ENCODE results near the gene SMG7.

SMG7 gene

DNA sequence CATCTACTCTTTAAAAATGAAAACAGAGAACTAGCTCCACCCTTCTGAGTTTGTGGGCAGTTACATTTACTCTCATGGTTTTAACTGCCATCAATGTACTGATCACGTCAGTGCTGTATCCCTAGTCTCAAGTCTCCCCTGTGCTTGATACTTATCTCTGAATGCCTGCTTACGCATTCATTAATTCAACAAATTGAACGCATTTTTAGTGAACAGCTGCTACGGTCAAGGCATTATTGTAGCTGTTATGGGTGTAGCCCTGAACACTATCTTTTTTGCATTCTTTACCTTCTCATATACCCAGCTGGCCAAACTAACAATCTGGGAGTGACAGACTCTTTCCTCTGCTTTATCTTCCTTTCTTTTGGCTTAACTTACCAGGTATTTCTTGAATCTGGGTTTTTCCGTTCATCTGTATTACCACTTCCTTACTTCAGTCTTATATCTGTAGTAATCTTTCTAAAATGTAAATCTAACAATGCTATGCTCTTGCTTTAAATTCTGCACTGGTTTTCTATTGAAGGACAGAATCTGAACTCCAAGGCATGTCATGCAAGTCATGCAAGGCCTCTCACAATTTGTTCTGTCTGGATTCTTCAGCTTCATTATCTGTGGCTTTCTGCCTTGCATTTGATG lies 33.3 kb downstream of the SMG7 start:
- DNase-seq (ENCODE audit: extremely low read depth in 1 of 2, low read depth in 1 of 2), result no peak

GRCh38 chr1:183506561-183506960 lies 34.3 kb downstream of the SMG7 start:
- no peak for DNase-seq (ENCODE audit: extremely low read depth in 1 of 2, low read depth in 1 of 2)

DNA sequence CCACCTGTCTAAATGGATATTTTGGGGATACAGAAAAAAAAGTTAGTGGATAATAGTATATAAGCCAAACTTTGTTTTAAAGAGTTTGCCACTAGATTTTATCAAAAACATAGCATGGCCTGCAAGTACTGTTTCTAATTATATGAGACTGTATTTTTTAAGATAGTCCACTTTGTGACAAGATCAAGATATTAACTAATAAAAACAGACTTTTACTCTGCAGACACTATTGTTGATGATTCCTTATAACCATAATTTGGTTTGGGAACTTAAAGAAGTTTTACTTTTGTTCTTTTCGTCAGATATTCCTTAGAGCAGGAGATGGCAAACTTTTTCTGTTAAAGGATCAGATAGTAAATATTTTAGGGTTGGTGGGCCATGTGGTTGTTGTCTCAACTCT lies 36.4 kb downstream of the SMG7 start:
- DNase-seq (ENCODE audit: extremely low read depth in 1 of 2, low read depth in 1 of 2), result no peak

DNA sequence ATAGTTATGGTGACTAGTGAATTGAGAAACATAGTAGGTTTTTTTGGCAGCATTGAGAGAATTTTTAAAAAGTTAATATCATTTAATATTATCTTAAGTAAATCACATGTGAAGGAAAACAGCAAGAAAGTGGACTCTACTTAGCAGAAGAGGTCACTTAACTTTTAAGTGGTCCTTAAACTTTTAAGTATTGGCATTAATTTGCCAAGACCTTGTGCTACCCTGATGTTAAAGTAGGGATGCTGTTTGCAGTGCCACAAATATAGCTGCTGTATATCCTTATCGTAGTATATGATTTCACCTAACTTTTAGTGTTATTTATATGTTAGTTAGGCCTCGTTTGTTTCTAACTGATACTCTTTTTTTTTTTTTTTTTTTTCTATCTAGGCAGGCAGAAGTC lies 40.2 kb downstream of the SMG7 start:
- no peak for DNase-seq (ENCODE audit: extremely low read depth in 1 of 2, low read depth in 1 of 2)

DNA sequence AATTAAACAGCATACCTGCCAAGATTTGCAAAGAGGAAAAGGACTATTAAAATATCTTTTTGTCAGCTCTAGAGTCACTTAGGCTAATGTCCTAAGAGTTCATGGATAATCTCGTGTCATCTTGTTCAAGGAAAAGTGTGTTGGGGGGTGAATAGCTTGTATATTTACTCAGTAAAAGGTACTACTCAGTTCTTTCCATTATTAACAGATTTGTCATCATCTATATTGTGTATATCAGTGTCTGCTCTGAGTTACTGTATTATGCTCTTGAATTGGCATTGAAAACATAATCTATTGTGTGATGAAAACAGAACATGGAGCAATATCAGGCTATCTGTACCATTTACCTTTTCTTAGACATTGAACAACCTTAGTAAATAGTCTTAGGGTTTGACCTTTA lies 41.9 kb downstream of the SMG7 start:
- no peak for DNase-seq (ENCODE audit: extremely low read depth in 1 of 2, low read depth in 1 of 2)

- DNase-seq (ENCODE audit: extremely low read depth in 1 of 2, low read depth in 1 of 2), result no peak
These were observed 42.8 kb downstream of the SMG7 start for GRCh38 chr1:183515002-183515689.

- DNase-seq (ENCODE audit: extremely low read depth in 1 of 2, low read depth in 1 of 2), result no peak
These were observed 44.4 kb downstream of the SMG7 start for GRCh38 chr1:183516725-183517124.

GRCh38 chr1:183517401-183517800 lies 45.1 kb downstream of the SMG7 start:
- no peak for DNase-seq (ENCODE audit: extremely low read depth in 1 of 2, low read depth in 1 of 2)

DNA sequence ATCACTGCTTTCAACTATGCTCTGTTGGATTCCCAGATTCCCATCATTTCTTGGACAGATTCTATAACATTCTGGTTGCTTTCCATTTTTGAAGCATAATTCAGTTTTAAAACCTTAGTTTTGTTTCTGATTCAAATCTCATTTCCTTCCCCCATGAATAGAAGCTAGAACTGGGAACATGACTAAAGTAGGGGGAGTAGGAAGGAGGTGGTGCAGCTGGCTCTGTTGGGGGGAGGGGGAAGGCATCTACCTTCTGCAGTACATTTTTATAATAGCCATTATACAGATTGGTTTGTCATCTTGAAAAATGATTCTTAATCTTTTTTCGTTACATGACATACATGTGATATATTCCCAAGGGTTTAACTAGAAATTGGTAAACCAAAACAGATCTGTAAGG lies 48.1 kb downstream of the SMG7 start:
- no peak for DNase-seq (ENCODE audit: extremely low read depth in 1 of 2, low read depth in 1 of 2)

GRCh38 chr1:183522104-183522503 lies 49.8 kb downstream of the SMG7 start:
- no peak for DNase-seq (ENCODE audit: extremely low read depth in 1 of 2, low read depth in 1 of 2)

- no peak for DNase-seq (ENCODE audit: extremely low read depth in 1 of 2, low read depth in 1 of 2)
These were observed 56.3 kb downstream of the SMG7 start for GRCh38 chr1:183528577-183528976.

DNA sequence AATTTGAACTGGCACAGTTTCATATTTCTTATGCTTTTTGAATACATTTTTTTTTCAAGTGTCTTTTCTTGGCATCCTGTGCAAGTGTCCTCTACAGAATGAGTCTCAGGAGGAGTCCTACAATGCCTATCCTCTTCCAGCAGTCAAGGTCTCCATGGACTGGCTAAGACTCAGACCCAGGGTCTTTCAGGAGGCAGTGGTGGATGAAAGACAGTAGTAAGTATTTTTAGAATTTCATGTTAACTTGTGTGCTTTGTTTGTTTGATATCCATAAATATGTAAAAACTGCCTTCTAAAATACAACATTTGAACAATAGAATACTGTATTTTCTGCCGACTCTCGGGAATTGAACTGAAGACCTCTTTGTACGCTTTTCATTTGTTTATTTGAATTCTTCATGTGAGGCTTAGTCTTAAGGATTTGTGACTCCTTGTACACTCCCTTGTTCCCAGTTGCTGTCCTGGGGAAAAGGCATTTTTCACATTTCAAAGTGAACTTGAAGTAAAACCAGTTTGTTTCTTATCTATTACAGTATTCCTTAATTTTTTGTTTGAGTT lies 61.4 kb downstream of the SMG7 start:
- DNase-seq (ENCODE audit: extremely low read depth in 1 of 2, low read depth in 1 of 2), result no peak

GRCh38 chr1:183537405-183537804 lies 65.1 kb downstream of the SMG7 start:
- no peak for DNase-seq (ENCODE audit: extremely low read depth in 1 of 2, low read depth in 1 of 2)

DNA sequence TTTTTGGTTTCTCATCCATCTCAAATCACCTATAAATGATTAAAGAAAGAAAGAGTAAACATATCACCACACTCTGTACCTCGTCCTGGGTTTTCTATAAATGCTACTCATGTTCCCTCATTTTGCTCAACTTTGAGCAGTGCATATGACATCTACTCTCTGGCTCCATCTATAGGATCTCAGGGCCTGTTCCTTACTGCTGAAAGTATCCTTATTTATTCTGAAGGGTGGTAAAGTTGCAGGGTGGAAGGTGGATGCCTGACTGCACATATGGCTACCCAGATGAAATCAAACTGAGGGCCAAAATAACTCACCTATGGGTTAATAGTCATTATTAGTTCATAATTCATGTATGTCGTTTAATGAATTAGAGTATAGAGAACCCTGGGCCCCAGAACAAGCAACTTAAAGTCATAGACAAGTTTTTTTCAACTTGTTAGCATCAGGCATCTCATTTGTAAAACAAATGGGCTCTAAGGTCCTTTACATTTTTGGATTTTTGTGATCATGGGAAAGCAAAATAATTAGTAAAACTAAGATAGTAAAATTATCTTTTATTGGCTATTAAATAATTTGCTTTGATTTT lies 71.4 kb downstream of the SMG7 start:
- no peak for DNase-seq (ENCODE audit: extremely low read depth in 1 of 2, low read depth in 1 of 2)

- DNase-seq (ENCODE audit: extremely low read depth in 1 of 2, low read depth in 1 of 2), result no peak
These were observed 72.4 kb downstream of the SMG7 start for GRCh38 chr1:183544598-183545297.

DNA sequence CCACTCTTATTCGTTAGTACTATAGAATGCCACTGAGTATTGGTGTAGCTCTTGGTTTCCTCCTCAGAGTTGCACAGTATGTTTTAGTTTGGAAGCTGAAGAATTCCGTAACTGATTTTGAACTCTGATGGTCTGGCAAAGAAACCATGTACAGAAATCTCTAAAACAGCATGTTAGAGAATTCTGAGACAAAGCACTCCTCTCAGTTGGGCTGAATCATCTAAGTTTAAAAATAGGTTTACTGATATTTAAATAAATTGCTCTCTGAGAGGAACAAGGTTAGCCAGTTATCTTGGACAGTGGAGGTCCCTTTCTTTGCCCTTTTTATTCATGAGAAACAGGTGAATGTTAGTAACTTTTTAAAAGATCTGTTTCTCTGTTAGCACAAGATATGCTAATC lies 74.1 kb downstream of the SMG7 start:
- no peak for DNase-seq (ENCODE audit: extremely low read depth in 1 of 2, low read depth in 1 of 2)

GRCh38 chr1:183548116-183548515 lies 75.8 kb downstream of the SMG7 start:
- no peak for DNase-seq (ENCODE audit: extremely low read depth in 1 of 2, low read depth in 1 of 2)

- DNase-seq (ENCODE audit: extremely low read depth in 1 of 2, low read depth in 1 of 2), result no peak
These were observed 78.6 kb downstream of the SMG7 start for GRCh38 chr1:183550915-183551314.

- no peak for DNase-seq (ENCODE audit: extremely low read depth in 1 of 2, low read depth in 1 of 2)
These were observed 79.6 kb downstream of the SMG7 start for GRCh38 chr1:183551924-183552323.

- no peak for DNase-seq (ENCODE audit: extremely low read depth in 1 of 2, low read depth in 1 of 2)
These were observed 80.1 kb downstream of the SMG7 start for GRCh38 chr1:183552441-183552840.

GRCh38 chr1:183552891-183553290 lies 80.6 kb downstream of the SMG7 start:
- DNase-seq (ENCODE audit: extremely low read depth in 1 of 2, low read depth in 1 of 2), result no peak

GRCh38 chr1:183553331-183553730 lies 81.0 kb downstream of the SMG7 start:
- no peak for DNase-seq (ENCODE audit: extremely low read depth in 1 of 2, low read depth in 1 of 2)
